Embryonic facial prominence (tissue), 1 donor: ENCODE results near the gene GOLGA6L9.
"Not testable (repeated sequence)": the region's sequence is repeated elsewhere in the genome, so short reads cannot be mapped to it uniquely, and the experiment has no call there.

Experiments
- DNase-seq: peaks from one replicate; pipeline ENCODE4 v3.0.0-alpha.2; 2016; ENCODE audit errors: extremely low spot score

Gene GOLGA6L9

DNA sequence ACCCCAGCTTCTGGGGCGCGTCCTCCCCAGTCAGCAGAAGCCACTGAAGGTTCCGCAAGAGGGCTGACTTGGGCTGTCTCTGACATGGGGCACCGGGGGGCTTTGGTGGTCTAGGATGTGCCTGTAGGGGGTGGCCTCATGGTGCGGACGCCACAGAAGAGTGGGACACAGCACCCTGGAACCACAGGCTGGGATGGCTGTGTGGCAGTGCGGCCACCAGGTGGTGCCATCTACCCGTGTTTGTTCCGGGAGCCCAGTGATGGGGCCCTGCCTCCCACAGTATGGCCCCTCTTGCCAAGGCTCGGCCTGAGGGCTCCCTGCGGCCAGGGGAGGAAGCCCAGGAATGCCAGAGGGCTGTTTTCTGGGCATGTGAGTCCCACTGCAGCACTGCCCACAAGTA lies 38.6 kb downstream of the GOLGA6L9 start:
- not testable (repeated sequence) for DNase-seq

DNA sequence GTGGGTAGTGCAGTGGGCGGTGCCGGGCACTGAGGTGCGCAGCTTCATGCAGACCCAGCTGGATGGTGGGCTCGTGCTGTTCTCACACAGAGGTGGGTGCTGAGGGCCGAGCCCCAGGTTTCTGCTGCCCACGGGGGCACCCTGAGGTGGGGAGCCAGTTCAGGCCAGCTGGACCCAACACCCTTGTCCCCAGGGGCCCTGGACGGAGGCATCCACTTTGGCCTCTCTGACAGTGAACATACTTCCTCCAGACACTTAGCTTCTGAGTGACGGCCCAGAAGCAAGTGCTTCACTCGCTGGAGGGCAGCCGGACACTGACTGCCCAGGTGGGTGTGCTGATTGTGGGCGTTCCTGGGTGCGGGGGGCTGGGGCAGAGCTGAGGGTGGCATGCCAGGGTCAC lies 39.8 kb downstream of the GOLGA6L9 start:
- DNase-seq, result not testable (repeated sequence)

DNA sequence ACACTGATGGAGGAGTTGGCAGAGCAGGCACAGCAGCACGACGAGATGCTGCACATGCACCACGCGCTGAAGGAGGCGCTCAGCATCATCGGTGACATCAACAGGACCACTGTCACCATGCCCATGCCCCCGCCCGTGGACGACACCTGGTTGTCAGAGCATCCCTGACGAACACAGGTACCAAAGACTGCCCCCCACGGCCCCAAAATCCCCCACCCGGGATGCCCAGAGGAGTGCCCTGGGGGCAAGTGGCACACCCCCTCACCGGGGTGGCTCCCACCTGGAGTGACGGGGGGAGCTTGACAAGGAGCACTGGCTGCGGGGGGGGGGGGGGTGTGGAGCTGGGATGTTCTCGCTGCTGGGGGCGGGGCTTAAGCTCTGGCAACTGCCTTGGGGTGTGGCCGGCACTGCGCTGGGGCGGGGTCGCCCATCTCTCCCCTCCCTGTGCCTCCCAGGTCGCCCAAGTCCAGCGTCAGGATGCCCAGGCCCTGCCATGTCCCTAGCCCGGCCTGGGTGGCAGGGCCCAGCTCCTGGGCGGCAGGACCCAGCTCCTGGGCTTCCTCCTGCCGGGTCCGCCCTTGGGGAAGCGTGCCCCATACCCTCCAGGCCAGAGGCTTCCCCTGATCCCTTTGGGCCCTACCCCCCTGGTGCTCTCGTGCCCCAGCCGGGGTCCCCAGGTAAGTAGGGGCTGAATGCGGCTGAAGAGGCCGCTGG lies 42.8 kb downstream of the GOLGA6L9 start:
- not testable (repeated sequence) for DNase-seq

DNA sequence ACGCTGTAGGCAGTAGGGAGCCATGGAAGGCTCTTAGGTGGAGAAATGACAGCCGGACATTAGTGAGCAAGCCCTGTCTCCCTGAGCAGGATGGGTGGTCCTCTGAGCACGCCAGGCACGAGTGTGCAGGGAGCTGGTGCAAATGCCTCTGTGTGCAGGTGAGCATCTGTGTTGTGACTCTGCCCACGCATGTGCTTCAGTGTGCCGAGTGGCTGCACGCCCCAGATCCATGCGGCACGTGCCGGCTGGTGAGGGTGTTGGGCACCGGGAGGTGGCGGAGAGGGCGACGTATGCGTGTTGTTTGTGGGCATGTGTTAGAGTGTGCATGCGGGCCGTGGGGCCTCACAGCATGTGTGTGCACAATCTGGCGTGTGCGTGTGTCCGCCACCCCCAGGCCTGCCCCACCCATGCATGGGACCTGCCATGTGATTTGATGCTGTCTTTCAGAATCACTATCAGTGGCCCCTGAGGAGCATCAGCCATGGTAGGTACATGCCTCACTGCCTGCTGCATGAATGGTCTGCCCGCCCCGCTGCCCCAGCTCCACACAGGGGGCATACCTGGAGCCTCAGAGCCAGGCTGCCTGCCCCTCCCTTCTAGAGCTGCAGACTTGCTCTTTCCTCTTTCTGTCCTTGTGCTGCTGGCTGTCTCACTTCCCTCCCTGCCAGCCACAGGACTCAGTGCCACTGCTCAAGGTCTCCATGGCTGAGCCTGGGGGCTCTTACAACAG lies 45.1 kb downstream of the GOLGA6L9 start:
- not testable (repeated sequence) for DNase-seq

DNA sequence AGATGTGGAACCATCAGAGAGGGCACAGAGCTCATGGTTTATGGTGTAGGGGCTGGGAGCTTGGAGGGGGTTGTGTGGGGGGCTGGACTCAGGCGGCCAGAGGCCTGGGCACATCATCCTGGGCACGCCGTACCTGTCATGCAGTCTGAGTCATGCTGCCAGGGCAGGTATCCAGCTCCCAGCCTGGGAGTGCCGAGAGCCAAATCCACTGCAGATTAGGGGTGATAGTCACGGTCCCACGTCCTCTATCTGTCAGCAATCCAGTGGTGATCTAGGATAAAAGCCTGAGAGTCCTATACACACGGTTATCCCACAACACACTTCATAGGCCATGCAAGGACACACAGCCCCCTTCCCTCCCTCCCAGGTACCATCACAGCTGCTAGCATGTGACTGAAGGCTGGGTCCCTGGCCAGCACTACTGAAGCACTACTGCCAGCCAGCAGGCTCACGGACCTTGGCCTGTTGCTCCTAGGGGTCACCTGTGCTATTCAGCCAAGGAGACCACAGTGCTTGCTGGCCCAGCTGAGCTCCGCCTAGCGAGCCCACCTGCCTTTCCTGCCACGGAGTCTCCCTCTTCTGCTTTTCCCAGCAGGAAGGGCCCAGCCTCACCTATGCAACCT lies 45.8 kb downstream of the GOLGA6L9 start:
- DNase-seq, result not testable (repeated sequence)

DNA sequence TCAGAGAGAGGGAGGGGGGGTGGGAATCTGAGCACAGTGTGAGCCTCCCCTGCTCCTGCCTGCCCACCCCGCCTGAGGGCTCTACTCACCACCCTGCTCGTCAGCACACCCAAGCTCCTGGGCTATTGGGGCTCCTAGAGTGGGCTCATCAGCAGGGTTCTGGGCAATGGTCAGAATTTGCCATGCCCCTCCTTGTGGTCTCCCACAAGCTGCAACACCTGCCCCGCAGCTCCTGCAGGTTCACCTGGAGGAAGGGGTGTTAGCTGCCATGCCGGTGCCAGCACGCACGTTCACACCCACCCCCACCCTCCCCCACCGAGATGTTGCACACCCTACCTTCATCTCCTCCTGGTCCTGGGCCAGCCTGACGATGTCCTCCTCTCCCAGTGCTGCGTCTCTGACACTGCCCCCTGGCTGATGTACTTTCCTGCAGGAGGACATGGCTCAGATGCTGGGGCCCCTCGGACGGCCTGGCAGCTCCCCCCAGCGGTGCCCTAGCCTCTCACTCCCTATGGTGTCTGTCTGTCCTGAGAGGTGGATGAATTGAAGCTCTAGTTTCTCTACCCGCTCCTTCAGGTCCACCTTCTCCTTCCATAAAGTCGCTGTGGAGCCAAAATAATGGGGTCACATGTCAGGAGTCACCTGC lies 47.2 kb downstream of the GOLGA6L9 start:
- DNase-seq, result not testable (repeated sequence)

DNA sequence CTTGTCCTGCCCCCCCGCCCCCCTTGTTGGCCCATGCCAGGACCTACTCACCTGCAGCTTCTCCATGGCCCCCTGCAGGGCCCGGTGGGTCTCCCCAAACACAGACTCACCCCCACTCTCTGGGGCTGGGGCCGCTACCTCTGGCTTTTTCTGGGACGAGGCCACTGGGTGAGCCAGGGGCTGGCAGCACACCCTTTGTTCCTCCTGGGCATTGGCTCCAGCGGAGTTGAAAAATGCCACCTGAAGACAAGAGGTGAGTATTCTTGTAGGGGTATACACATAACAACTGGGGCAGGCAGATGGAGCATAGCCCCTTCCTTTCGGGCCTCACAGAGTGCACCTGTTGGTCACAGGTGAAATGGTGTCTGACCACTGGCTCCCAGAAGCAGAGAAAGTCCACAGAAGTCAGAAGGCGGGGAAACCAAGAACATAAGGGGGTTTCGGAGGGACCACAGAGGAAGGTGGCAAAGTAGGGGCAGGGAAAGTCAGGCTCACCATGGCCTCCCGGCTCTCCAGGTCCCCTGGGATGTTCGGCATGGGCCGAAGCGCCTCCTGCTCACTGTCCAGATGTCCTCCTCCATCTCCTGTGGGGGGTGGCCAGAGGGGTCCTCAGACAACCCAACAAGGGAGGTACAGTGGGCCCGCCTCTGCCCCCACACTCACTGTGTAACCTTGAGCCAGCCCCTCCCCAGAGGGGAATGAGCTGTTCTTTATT lies 47.9 kb downstream of the GOLGA6L9 start:
- not testable (repeated sequence) for DNase-seq
